Stimulated activated CD8-positive, alpha-beta memory T cell treated with anti-CD3 and anti-CD28 coated beads, Interleukin-4, amount 100 ng/mL, for 1 hour (primary cell): ENCODE measurements around the gene PLB1.
A peak's percentile ranks its signal among the peaks of the same experiment; 100 is the strongest.

Experiments
- DNase-seq, 2 donors: peaks; one replicate each; pipeline ENCODE4 v3.0.0-alpha.2; 2020; ENCODE audit warnings: low read depth in 2 of 2, low spot score in 1 of 2

Gene PLB1

DNA sequence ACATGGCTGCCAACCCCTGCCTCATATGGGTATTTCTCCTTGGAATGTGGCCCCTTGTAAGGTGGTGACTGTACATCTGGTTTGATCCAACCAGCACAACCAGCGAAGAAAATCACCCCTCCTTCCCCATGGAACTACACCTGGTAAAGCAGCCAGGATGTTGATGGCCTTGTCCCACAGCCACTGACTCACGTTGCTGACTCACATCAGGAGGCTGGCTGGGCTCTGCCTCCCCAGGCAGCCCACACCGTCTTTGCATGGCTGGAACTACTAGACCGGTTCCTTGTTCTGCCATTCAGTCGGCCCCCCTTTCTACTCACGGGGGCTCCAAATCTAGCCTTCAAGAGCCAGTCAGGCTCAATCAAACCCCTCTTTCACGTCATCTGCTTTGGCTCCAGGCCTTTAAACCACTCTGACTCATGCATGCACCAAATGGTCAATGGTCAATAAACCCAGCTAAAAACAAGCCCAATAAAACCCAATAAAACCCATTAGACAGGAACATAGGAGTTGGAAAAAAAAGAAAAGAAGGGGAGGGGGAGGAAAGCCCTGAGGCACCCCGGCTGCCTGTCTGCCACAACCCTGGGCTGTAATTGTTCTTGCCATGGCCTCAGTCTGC lies 114.8 kb downstream of the PLB1 start:
- no peak for DNase-seq

DNA sequence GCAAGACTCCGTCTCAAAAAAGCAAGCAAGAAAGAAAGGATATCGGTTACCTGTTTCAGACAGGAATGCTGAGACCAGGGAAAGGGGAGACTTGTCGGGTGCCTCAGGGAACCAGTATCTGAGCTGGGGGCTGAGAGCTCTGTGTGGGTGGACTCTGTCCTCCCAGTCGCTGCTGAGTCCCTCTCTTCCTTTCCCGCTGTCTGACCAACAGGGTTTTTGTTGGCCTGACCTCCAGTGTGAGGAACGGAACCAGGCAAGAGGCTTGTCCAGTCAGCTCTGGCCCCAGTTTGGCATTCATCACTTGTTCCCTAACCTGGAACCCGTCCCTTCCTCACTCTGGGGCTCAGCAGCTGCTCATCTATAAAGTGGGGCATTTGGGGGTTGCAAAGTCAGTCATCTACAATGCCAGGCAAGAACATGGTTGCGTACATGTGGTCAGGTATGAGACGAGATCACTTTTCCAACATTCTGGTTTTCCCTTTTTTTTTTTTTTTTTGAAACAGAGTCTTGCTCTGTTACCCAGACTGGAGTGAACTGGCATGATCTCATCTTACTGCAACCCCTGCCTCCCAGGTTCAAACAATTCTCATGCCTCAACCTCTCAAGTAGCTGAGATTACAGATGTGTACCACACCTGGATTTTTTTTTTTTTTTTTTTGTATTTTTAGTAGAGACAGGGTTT lies 116.4 kb downstream of the PLB1 start:
- DNase-seq, result no peak

DNA sequence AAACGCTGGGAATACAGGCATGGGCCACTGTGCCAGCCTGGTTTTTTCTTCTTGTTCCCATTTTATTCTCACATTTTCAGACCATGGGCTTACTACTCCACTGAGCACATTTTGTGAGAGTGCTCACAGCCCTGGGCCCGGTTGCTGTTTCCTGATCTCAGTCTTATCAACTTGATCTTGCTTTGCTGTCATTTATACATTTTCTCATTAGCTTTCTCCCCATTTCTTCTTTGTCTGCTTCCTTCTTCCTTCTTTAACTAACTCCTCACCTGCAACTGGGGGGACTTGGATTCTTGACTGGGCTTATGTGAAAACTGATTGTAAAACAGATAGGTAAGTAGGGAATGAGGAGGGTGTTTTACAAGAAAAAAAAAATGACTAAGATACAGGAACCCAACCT lies 117.3 kb downstream of the PLB1 start:
- no peak for DNase-seq

DNA sequence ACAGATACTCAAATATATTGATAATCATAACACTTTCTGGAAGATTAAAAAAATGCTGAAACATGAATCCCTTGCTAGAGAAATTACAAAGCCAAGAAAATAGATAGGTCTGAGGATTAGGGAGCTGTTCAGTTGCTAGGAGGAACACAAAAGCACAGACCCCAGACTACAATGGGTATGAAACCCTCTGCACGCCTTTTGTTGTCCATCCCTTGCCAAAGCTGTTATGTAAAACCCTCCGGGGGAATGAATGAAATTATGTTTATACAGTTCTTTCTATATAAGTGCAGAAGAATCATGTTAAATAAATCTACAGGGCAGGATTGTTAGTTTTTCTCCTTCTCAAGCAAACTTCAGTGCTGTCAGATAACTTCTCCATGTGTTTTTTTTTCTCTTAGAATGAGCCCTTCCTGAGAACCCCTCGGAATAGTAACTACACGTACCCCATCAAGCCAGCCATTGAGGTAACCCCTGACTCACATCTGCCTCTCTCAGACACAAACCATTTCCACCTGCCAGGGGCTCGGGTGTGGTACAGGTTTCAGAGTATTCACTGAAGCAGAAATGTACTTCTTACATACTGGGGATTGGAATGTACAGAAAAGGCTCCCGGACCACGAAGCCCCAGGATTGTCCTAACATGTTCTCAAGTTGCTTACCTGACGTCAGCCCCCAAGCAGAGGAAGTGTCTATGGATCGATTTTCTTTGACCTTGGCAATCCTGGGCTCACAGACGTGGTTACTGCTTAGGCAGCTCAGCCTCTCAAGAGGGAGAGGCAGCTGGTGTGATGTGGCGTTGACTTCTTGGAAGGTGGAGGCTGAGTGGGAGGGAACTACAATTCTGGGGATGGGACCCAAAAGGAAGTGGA lies 118.0 kb downstream of the PLB1 start:
- DNase-seq, result no peak

DNA sequence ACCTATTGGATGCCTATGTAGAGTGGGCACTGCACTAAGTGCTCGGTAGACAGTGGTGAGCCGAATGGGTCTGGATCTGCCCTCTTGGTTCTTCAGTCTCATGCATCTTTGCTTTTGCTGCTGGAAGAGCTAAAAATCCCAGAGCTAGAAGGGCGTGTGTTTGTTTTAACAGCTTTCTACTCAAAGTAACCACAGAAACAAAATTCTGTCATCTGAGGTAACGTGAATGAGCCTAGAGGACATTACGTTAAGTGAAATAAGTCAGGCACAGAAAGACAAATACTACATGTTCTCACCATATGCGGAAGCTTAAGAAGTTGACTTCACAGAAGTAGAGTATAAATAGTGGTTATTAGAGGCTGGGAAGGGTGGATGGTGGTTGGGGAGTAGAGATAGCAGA lies 119.8 kb downstream of the PLB1 start:
- no peak for DNase-seq

DNA sequence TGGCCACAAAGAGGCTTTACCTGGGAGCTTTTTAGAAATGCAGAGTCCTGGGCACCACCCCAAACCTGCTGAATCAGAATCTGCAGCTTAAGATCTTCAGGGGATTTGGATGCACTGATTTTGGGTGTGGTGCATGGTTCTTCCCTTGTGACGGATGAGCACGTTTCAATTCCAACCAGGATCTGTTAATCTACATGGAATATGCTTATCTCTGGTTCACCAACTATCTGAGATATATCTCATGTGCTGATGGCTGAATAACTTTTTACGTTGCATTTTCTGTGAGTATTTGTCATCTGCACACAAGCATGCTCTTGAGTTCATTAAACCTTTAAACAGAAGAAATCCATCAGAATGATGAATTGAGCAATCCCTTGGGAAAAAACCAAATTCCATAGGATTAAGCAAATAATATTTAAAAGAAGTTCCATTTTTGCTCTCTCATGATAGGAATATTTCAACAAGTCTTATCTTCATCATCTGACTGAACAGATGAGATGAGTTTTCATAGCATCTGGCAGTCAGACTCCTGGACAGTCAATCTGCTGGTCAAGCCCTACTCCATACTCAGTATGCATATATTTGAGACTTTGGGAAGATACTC lies 120.6 kb downstream of the PLB1 start:
- no peak for DNase-seq

DNA sequence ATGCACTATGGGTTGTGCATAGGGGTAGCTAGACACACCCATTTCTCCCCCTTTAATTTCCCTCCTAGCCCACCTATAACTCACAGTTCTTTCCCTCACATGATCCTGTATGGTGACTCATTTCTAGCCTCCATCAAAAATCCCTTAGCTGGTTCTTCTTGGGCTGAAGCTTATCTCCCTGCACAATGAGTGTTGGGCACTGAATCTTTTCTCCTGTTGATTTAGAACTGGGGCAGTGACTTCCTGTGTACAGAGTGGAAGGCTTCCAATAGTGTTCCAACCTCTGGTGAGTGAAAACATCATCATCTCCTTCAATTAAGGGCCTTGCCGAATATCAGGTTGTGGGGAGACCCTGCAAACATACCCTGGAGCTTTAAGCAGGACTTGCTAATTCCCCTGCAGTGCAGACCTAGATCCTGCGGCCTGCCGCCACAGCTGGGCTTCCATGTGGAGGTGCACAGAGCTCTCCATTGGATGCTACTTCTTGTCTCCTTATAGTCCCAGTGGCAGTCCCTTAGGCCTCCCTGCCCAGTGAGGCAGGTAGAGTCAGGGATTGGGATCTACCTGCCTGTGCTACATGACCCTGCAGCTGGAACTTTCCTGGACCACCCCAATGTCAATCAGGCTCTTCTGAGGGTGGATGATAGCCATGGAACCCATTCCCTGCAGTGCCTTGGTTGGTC lies 121.8 kb downstream of the PLB1 start:
- DNase-seq, result no peak

DNA sequence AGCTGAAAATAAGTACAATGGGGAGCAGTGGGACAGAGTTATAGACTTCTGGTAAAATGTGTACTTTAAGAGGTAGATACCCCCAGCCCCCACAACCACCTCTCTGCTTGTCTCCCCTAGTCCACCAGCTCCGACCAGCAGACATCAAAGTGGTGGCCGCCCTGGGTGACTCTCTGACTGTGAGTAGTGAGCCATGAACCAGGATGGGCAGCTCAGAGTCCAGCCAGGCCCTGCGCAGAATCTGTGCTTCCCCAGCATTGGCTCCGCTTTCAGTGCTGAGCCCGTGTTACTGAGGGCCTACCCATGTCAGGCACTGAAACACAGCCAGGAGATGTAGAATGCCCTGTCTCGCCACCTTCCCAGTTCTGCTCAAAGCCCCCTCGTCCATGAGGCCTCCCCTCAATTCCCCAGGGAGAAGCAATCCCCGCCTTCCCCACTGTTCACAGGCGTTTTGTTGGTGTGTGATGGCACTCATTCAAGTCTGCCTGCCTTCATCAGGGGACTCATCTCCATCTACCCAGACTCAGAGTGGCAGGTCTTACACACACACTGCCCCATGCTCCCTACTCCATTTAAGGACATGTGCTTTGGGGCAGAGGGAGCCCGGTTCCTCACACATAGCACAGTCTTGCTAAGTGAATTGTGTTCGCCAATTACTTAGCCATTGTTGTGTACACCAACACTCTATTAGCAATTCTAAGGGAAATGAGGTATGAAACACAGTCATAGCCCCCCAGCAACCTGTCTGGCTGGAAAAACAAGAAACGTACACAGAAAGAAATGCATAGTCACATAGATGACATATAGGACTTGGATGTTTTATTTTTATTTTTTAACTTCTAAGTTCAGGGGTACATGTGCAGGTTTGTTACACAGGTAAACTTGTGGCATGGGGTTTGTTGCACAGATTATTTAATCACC lies 122.6 kb downstream of the PLB1 start:
- no peak for DNase-seq

DNA sequence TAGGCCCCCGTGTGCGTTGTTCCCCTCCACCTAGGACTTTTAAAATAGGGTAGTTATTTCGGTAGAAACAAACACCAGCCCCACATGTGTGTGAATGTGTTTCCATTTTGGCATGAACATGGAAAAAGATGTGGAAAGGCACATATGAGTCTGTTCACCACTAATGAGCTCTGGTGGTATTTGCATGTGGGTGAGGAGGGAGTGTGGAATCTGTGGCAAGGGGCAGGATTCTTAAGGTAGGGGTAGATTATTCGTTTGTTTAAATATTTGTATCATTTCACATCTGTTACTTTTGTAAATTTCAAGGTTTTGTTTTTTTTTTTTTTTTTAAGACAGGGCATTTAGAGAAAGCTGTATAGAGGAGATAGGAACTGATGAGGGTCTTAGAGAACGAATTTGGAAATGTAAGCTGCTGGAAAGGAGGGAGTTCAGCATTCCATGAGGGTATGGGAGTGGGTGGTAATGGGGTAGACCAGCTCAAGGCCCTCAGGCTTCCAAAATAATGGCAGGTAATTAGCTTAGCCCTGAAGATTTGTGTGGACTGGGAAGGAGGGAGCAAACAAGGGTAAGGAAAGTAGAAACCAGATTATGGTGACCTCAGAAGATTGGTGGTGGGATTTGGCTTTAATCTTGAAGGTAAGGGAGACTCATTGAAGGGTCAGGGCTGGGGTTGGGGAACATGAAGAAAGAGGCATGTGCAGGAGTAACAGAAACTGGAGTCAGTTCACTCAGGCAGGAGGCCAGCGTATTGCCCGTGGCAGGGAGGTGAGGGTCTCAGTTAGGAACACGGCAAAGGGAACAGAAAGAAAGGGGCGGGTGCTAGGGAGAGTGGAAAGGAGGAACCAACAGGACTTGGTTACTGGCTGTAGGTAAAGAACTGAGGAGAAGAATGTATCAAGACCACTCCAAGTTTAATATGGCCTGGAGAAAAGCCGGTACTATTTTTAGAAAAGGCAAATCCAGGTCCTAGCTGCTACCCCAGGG lies 123.6 kb downstream of the PLB1 start:
- no peak for DNase-seq

DNA sequence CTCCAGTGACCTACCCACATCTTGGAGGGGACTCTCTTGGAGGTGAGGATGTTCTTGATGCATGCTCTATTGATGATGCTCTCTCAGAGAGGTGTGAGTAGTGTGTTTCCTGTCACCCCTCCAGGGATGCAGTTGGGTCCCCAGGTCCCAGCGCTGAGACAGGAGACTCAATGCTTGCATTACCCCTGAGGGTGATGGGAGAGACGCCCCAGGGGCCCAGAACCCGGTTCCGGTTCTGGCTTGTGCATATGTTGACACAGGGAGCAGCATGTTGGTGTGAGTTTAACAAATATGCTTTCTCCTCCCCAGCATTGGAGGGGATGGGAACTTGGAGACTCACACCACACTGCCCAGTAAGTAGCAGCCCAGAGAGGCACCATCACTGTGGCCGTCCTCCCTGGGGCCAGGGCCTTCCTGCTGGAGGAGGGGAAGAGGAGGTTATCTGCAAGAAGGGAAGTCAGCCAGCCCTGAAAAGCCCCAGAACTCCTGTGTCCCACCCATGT lies 124.5 kb downstream of the PLB1 start:
- no peak for DNase-seq

DNA sequence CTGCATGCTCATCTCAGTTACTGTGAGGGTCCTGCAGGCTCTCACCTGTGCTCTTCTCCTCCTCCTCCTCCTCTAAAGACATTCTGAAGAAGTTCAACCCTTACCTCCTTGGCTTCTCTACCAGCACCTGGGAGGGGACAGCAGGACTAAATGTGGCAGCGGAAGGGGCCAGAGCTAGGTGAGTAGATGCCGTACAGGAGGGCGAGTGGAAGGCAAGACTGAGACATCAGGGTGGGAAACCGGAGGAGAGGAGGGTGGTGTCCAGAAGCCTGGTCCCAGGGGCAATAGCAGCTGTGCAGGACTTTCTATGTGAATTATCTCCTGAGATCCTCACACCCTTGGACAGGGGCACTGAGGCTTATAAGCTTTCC lies 124.9 kb downstream of the PLB1 start:
- no peak for DNase-seq

DNA sequence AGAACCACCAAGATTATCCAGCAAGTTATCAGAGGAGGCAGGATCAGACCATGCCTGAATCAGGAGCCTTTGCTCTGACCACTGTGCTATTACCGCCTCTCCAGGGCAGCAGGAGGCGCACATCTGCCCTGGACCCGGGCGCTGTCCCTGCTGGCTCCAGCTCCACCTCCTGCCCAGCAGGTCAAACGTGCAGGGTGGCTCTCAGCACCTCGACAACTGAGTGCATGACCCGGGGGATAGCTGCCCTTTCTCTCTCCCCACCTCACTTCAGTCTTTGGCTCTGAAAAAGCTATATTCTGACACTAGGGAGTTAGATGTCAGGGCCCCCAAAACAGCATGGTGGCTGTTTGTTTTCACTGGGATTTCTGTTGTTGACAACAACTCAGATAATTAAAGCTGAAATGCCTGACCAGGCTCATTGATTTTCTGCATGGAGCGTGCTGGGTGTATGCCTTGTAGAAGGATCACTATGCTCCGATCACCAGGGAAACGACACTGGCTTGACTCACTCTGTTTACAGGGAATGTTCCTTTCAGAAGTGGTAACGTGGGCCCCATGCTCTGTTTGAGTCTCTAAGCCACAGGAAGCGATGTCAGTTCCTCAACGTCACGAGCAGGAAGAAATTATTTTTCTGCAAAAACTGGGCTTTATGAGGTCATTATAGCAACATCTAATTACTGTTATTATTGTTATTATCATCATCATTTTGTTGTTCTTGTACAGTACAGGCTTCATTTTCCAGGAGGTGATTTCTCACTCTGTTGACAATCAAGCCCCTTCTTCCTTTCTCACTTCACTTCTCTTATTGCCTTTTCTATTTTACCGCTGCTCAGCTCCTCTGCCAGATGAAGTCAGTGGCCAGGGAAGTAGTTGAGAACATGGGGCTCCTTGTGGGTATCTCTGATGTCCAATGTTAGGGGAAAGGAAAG lies 125.6 kb downstream of the PLB1 start:
- peak; percentile 32 to 61 for DNase-seq

DNA sequence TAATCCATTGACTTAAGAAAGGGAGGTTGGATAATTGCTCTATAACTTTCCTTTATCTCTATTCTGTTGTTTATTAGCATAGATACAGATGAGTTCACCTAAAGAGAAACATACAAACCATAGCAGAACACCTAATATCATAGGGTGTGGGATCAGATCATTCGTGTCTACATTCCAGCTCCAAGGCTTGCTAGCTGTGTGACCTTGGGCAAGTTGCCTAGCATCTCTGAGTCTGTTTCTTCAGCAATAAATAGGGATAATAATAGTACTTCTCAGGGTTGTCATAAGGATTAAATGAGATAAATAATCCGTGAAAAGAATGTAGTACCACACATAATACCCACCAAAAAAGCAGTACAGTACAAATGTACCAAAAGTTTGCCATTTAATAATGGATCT lies 126.2 kb downstream of the PLB1 start:
- DNase-seq, result no peak

DNA sequence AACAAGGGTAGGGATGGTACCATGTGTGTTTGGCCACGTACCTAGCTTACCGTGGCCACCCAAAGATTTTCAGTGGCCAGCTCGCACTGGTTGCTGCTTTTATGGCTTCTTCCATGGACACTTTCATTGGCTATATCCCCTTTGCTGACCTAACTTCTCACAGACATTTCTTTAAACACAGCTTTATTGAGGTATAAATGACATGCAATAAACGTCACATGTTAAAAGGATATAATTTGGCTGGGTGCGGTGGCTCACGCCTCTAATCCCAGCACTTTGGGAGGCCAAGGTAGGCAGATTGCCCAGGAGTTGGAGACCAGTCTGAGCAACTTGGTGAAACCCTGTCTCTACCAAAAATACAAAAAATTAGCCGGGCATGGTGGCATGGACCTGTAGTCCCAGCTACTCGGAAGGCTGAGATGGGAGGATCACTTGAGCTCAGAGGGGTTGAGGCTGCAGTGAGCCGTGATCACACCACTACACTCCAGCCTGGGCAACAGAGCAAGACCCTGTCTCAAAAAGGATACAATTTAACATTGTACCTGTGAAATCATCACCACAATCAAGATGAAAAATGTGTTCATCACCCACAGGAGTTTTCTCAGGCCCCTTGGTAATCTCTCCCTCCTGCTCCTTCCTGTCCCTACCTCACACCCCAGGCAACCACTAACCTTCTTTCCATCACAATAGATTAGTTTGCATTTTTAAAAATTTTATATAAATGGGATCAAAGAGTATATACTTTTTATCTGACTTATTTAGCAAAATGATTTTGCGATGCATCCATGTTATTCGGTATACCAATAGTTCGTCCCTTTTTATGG lies 127.9 kb downstream of the PLB1 start:
- DNase-seq, result no peak

DNA sequence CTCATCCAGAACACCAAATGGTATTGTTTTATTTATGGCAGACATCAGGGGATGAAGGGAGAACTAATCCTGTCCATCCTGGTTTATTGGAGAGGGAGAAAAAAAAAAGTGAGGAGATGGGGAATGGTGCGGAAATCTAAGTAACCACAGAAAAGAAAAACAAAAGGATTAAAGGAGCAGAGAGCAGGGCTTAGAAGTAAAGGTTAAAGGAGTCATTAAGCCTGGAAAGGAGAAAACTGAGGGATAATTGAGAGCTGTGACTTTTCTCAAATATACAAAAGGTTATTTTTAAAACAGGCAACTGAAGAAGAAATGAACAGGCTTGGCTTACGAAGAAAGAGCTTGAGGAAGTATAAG lies 128.6 kb downstream of the PLB1 start:
- no peak for DNase-seq

DNA sequence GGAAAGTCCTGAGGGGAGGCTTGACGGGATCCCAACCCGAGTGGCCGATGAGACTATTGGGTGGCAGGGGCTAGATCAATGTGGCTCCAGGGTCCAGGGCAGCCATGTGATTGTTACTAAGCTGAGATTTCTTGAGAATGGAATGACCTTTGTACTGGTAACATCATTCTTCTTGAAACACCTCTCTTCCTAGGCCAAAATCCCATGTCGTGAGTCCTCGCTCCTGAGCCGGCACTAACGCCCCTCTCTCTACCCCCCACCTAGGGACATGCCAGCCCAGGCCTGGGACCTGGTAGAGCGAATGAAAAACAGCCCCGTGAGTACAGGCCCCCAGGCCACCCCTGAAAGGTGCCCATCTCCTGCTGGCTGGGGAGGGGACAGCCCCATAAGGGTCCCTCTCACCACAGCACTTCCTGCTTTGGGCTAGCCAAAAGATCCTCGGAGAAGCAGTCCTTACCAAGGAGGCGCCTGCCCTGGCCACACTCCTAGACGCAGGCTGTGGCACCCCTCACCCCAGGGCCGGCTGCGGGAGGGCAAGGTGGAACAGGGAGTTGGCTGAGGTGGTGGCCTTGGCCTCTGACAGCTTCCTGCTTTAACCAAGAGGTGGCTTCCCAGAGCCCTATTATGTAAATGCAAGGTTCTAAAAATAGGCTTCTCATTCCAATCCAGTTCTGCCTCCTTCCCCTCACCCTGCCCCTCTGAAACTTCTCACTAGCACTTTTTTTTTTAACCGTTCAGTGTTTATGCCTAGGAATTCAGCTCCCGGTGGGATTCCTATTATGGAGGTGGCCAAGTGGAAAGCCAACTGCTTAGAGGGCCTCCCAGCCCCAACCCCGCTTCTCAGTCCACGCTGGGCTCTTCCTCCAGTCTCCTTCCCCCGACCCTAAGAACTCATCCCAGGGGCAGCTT lies 129.2 kb downstream of the PLB1 start:
- no peak for DNase-seq
